SK-N-SH (cell line): ENCODE results near the gene RAD1. TPM values are rescaled to one million over a fixed set of nuclear protein-coding genes. Genes with fewer than 3 reads are reported as not detected.

ENCODE experiments used
- CTCF ChIA-PET: fragments of 300-600, 350-600 bp; formaldehyde crosslinking; extraction: SDS; loops from one replicate; lab custom pipeline; 2021; lab: Yijun Ruan, JAX
- POLR2A ChIA-PET: fragments of 350-600 bp; sonication (Branson Sonifier 250); formaldehyde crosslinking; extraction: SDS; loops from one replicate; lab custom pipeline; 2020; ENCODE audit warnings: antibody characterized with exemption, inconsistent platforms; lab: Yijun Ruan, JAX
- DNase-seq: peaks from one replicate; pipeline ENCODE4 v3.0.0; 2012
- H2AFZ ChIP-seq: fragments of 200-600 bp; sonication (generic); 2 replicates; pipeline ENCODE4 v1.8.1; 2016; ENCODE audit warnings: antibody characterized with exemption, mild to moderate bottlenecking, low read depth
- H3F3A ChIP-seq: fragments of 200-600 bp; sonication (generic); replicated peaks from 2 replicates; pipeline ENCODE3; 2016; ENCODE audit warnings: antibody characterized with exemption, mild to moderate bottlenecking; ENCODE audit not compliant: insufficient read depth
- H3K27ac ChIP-seq, 2 experiments: fragments of 200-500 bp in 1 of 2; fragments of 200-600 bp in 1 of 2; sonication (Bioruptor generic) in 1 of 2; sonication (generic), shearing (Covaris generic) in 1 of 2; 2 replicates each; pipeline versions ENCODE4 v1.5.1 to v1.6.1; 2014 to 2016; ENCODE audit warnings: low read depth in 2 of 2, inconsistent platforms in 1 of 2, low read length in 1 of 2, mild to moderate bottlenecking in 1 of 2, mixed read lengths in 1 of 2
- H3K27me3 ChIP-seq: fragments of 200-600 bp; sonication (generic), shearing (Covaris generic); 2 replicates; pipeline ENCODE4 v1.6.1; 2016; ENCODE audit warnings: mixed run types; ENCODE audit not compliant: insufficient read depth
- H3K36me3 ChIP-seq, 2 experiments: fragments of 200-500 bp in 1 of 2; fragments of 200-600 bp in 1 of 2; sonication (Bioruptor generic) in 1 of 2; sonication (generic) in 1 of 2; replicated peaks in 1 of 2; 2 replicates each; pipeline versions ENCODE3 to v1.5.1; 2014 to 2016; ENCODE audit warnings: low read length in 1 of 2, mild to moderate bottlenecking in 1 of 2; ENCODE audit not compliant: insufficient read depth in 2 of 2, control insufficient read depth in 1 of 2
- H3K4me1 ChIP-seq, 2 experiments: fragments of 200-500 bp in 1 of 2; fragments of 200-600 bp in 1 of 2; sonication (Bioruptor generic) in 1 of 2; sonication (generic), shearing (Covaris generic) in 1 of 2; 2 replicates each; pipeline versions ENCODE4 v1.5.1 to v1.6.1; 2014 to 2016; ENCODE audit warnings: low read depth in 1 of 2, low read length in 1 of 2, mixed run types in 1 of 2; ENCODE audit not compliant: insufficient read depth in 2 of 2, control insufficient read depth in 1 of 2
- H3K4me2 ChIP-seq: fragments of 200-600 bp; sonication (generic), shearing (Covaris generic); 2 replicates; pipeline ENCODE4 v1.6.1; 2017; ENCODE audit warnings: mixed run types
- H3K4me3 ChIP-seq, 2 experiments: fragments of 200-500 bp in 1 of 2; fragments of 200-600 bp in 1 of 2; sonication (Bioruptor generic) in 1 of 2; sonication (generic), shearing (Covaris generic) in 1 of 2; 2 replicates each; pipeline versions ENCODE4 v1.5.1 to v1.8.1; 2014 to 2016; ENCODE audit warnings: low read depth in 2 of 2, inconsistent platforms in 1 of 2, low read length in 1 of 2, mild to moderate bottlenecking in 1 of 2, mixed read lengths in 1 of 2, moderate library complexity in 1 of 2
- H3K79me2 ChIP-seq: fragments of 200-600 bp; sonication (generic); 2 replicates; pipeline ENCODE4 v1.8.1; 2017; ENCODE audit warnings: mild to moderate bottlenecking; ENCODE audit not compliant: insufficient read depth
- H3K9ac ChIP-seq: fragments of 200-600 bp; sonication (generic); 2 replicates; pipeline ENCODE4 v1.6.1; 2017; ENCODE audit warnings: mixed run types
- H3K9me2 ChIP-seq: fragments of 200-600 bp; sonication (generic); 2 replicates; pipeline ENCODE4 v1.6.1; 2017; ENCODE audit warnings: mixed run types
- H3K9me3 ChIP-seq: fragments of 200-600 bp; sonication (generic); 2 replicates; pipeline ENCODE4 v1.6.1; 2017; ENCODE audit warnings: mixed run types, mild to moderate bottlenecking, moderate library complexity
- H4K20me1 ChIP-seq: fragments of 200-600 bp; sonication (generic); 2 replicates; pipeline ENCODE4 v1.6.1; 2017; ENCODE audit warnings: mild to moderate bottlenecking, mixed run types; ENCODE audit not compliant: insufficient read depth
- ELF1 ChIP-seq: IDR thresholded peaks from 2 replicates; pipeline ENCODE4 v1.4.0; 2012
- IRF3 ChIP-seq: fragments of 150-350 bp; IDR thresholded peaks from 2 replicates; pipeline ENCODE4 v1.6.1; 2016; ENCODE audit warnings: mild to moderate bottlenecking, low read depth, low read length
- JUND ChIP-seq: IDR thresholded peaks from 2 replicates; pipeline ENCODE4 v1.4.0; 2012
- MEF2A ChIP-seq: IDR thresholded peaks from 2 replicates; pipeline ENCODE4 v1.4.0; 2012; ENCODE audit warnings: low read depth, borderline replicate concordance
- MXI1 ChIP-seq: IDR thresholded peaks from 2 replicates; pipeline ENCODE4 v1.6.1; 2012; ENCODE audit warnings: mild to moderate bottlenecking, low read depth, low read length, improper control_type of control experiment
- REST ChIP-seq: IDR thresholded peaks from 2 replicates; pipeline ENCODE4 v1.6.1; 2012; ENCODE audit warnings: mild to moderate bottlenecking, low read depth, low read length, moderate library complexity
- RXRA ChIP-seq: IDR thresholded peaks from 2 replicates; pipeline ENCODE4 v1.4.0; 2012; ENCODE audit warnings: low read depth, mild to moderate bottlenecking, borderline replicate concordance
- SMC3 ChIP-seq: IDR thresholded peaks from 2 replicates; pipeline ENCODE4 v1.6.1; 2012; ENCODE audit warnings: low read depth, low read length, improper control_type of control experiment
- TAF1 ChIP-seq: IDR thresholded peaks from 2 replicates; pipeline ENCODE4 v1.6.1; 2012; ENCODE audit warnings: low read depth, mild to moderate bottlenecking, low read length, moderate library complexity, borderline replicate concordance
- USF2 ChIP-seq: fragments of 150-350 bp; IDR thresholded peaks from 2 replicates; pipeline ENCODE4 v1.6.1; 2017; ENCODE audit warnings: antibody characterized with exemption, low read length, low read depth, borderline replicate concordance
- YY1 ChIP-seq: IDR thresholded peaks from 2 replicates; pipeline ENCODE4 v1.4.0; 2012; ENCODE audit warnings: low read depth, mild to moderate bottlenecking
- ZBTB33 ChIP-seq: IDR thresholded peaks from 2 replicates; pipeline ENCODE4 v1.4.0; 2012; ENCODE audit warnings: low read depth, borderline replicate concordance
- WGBS: methylation state at CpG from one replicate; pipeline ENCODE4 v1.1.6; 2017; ENCODE audit warnings: low lambda C conversion rate; 5-methylcytosine and 5-hydroxymethylcytosine counted together
- polyA plus RNA-seq, 3 experiments: library from polyadenylated mRNA; depleted of rRNA; stranded (reverse); fragments of >200 nt; gene quantifications; 2 replicates each; pipeline ENCODE4 v1.2.3, GENCODE V29; 2012
- TF ChIP-seq, protein P1 (sequence below): fragments of 200-600 bp; sonication (generic); IDR thresholded peaks from 2 replicates; pipeline ENCODE4 v1.6.1; 2017; ENCODE audit warnings: antibody characterized with exemption, mild to moderate bottlenecking, moderate library complexity
- TF ChIP-seq, protein P2 (sequence below): IDR thresholded peaks from 2 replicates; pipeline ENCODE4 v1.4.0; 2012; ENCODE audit warnings: low read depth

The RAD1 gene
- polyA plus RNA-seq, 1 of the 3 experiments (the other 2 are of a cell fraction), result 21.2 TPM

DNA sequence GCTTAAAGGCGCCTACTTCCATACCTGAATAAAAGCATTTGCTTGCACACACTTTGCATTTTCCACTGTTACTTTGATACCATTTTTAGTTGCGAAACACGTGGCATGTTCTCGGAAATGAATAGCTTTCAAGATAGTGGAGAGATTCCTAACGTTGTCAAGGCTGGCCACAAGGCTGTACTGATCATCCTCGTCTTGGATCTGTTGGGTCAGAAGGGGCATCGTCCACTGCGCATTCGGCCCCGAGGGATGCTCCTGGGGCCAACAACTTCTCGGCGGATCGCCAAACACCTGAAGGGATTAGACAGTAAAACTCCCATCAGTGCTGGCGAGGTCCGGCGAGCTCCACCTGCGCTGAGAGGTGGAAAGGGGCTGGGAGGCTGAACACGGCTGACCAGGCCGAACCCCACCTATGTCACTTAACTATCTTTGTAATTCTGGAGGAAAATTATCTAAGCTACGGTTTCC lies 599 bp downstream of the RAD1 start:
- H3F3A ChIP-seq, result peaks cover 7% of the 10 kb centered on the region
- peaks cover 12 to 16% of the 10 kb centered on the region in 2 experiments for H3K4me1 ChIP-seq
- no peaks in the 10 kb centered on the region for H3K9me2 ChIP-seq
- H3K27ac ChIP-seq, result peak overlapping the region; percentile 83 to 92
- POLR2A ChIA-PET, result interaction anchor here (1.1 to 1.8 kb wide), 5 partner anchors 9 to 907 kb away, joined by 3 to 32 read pairs (median 8); partner anchors contain the start of genes AMACR, DNAJC21 and RAI14
- TF ChIP-seq MEF2A, result no peak
- TF ChIP-seq MXI1, result peak; percentile 60; the same call in 1 of the 2 replicates
- TF ChIP-seq, all 33 proteins: peak for 1
- Histone ChIP-seq H3K36me3 (peaks cover 30 to 35% of the 10 kb centered on the region in 2 experiments), H3K9ac (peak overlapping the region; percentile 88), H3K79me2 (peaks cover 85% of the 10 kb centered on the region), H3K4me2 (peak overlapping the region; percentile 78), H3K4me3 (peak overlapping the region; percentile 96 to 100), H4K20me1 (no peaks in the 10 kb centered on the region), H3K27me3 (no peaks in the 10 kb centered on the region), H2AFZ (peak overlapping the region; percentile 78), H3K9me3 (no peaks in the 10 kb centered on the region)
- under 1% methylated on average over 19 of the region's 20 CpGs for WGBS
- CTCF ChIA-PET, result interaction anchor here (0.8 to 1.9 kb wide), 3 partner anchors 16 to 89 kb away, joined by 3 to 6 read pairs (median 5); no protein-coding TSS in a partner anchor
- no peak for DNase-seq

DNA sequence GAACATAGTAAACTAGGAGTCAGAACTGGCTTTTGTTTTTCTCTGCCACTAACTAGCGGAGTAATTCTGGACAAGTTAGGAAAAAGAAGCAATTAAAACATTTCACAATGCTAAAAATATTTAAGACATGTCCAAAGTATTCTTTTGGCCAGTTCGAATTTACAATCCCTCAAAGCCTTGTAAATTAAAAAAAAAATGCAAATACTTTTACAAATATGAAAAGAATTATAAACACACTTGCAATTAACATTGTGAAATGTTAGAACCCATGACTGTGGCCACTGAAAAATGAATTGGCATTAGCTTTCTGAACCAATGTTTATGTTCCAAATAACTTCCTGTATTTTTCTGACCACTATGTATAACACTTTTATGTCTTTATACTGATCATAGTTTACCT lies 2.2 kb downstream of the RAD1 start:
- peak overlapping the region; percentile 23; the same call in 1 of the 2 replicates for H3K9ac ChIP-seq
- TF ChIP-seq REST, result no peak
- TF ChIP-seq USF2, result no peak
- no peak for TF ChIP-seq TAF1
- TF ChIP-seq RXRA, result no peak
- TF ChIP-seq IRF3, result no peak
- TF ChIP-seq, protein P1, sequence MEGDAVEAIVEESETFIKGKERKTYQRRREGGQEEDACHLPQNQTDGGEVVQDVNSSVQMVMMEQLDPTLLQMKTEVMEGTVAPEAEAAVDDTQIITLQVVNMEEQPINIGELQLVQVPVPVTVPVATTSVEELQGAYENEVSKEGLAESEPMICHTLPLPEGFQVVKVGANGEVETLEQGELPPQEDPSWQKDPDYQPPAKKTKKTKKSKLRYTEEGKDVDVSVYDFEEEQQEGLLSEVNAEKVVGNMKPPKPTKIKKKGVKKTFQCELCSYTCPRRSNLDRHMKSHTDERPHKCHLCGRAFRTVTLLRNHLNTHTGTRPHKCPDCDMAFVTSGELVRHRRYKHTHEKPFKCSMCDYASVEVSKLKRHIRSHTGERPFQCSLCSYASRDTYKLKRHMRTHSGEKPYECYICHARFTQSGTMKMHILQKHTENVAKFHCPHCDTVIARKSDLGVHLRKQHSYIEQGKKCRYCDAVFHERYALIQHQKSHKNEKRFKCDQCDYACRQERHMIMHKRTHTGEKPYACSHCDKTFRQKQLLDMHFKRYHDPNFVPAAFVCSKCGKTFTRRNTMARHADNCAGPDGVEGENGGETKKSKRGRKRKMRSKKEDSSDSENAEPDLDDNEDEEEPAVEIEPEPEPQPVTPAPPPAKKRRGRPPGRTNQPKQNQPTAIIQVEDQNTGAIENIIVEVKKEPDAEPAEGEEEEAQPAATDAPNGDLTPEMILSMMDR, result no peak
- no peak for TF ChIP-seq JUND
- TF ChIP-seq ELF1, result no peak
- TF ChIP-seq, protein P2, sequence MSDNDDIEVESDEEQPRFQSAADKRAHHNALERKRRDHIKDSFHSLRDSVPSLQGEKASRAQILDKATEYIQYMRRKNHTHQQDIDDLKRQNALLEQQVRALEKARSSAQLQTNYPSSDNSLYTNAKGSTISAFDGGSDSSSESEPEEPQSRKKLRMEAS, result no peak
- no peak for TF ChIP-seq ZBTB33
- TF ChIP-seq SMC3, result no peak
- TF ChIP-seq YY1, result no peak
- no peak for TF ChIP-seq MEF2A
- TF ChIP-seq, all 33 proteins: peak for 0
- Histone ChIP-seq H3K27ac (no peak overlapping the region), H3K79me2 (peaks cover 69% of the 10 kb centered on the region), H3F3A (peaks cover 10% of the 10 kb centered on the region), H3K9me2 (no peaks in the 10 kb centered on the region), H4K20me1 (no peaks in the 10 kb centered on the region), H3K4me3 (peak overlapping the region in 1 of 2 experiments; percentile 96; a peak in 1 of 4 replicates), H3K27me3 (no peaks in the 10 kb centered on the region), H2AFZ (no peak overlapping the region), H3K36me3 (peaks cover 37 to 40% of the 10 kb centered on the region in 2 experiments), H3K4me1 (peaks cover 12 to 16% of the 10 kb centered on the region in 2 experiments), H3K4me2 (peak overlapping the region; percentile 78; the same call in 1 of the 2 replicates), H3K9me3 (no peaks in the 10 kb centered on the region)
- 71% methylated on average over 2 of the region's 2 CpGs for WGBS
- ChIA-PET CTCF (no interaction called here), POLR2A (no interaction called here)
- no peak for DNase-seq
